Gastrocnemius medialis (tissue), 4 donors: ENCODE results near the gene UQCC2. TPM values are rescaled to one million over a fixed set of nuclear protein-coding genes. Genes with fewer than 3 reads are reported as not detected.

Experiments
- ATAC-seq, 2 donors: fragments of 150-250 bp; one replicate each; pipeline ENCODE4 v1.9.1; 2016
- DNase-seq, 2 donors: peaks; one replicate each; pipeline ENCODE4 v3.0.0-alpha.2; 2019
- H3K27ac ChIP-seq, 4 donors: fragments of 200-600 bp; sonication (generic); 1 replicate in 1 of 4; 2 replicates in 3 of 4; pipeline ENCODE4 v1.5.1; 2016 to 2018; ENCODE audit warnings: mild to moderate bottlenecking in 2 of 4, moderate library complexity in 1 of 4
- H3K27me3 ChIP-seq, 3 donors: fragments of 200-600 bp; sonication (generic) in 2 of 3; 1 replicate in 1 of 3; 2 replicates in 2 of 3; pipeline versions ENCODE4 v1.5.1 to v1.6.0; 2016 to 2019; ENCODE audit warnings: mild to moderate bottlenecking in 1 of 3, moderate library complexity in 1 of 3
- H3K36me3 ChIP-seq, 2 donors: fragments of 200-600 bp; sonication (generic) in 1 of 2; one replicate each; pipeline ENCODE4 v1.5.1; 2017 to 2018
- H3K4me1 ChIP-seq, 2 donors: fragments of 200-600 bp; sonication (generic) in 1 of 2; one replicate each; pipeline ENCODE4 v1.5.1; 2016 to 2017; ENCODE audit warnings: mild to moderate bottlenecking in 2 of 2
- H3K4me3 ChIP-seq, 4 donors: fragments of 200-600 bp; sonication (generic) in 3 of 4; 1 replicate in 1 of 4; 2 replicates in 3 of 4; pipeline ENCODE4 v1.5.1; 2016 to 2019; ENCODE audit warnings: mild to moderate bottlenecking in 2 of 4
- H3K9me3 ChIP-seq, 3 donors: fragments of 200-600 bp; sonication (generic) in 2 of 3; 1 replicate in 1 of 3; 2 replicates in 2 of 3; pipeline ENCODE4 v1.5.1; 2016 to 2019
- POLR2A ChIP-seq, 2 donors: fragments of 450-650 bp; IDR thresholded peaks; one replicate each; pipeline ENCODE4 v1.6.1; 2017; ENCODE audit warnings: antibody characterized with exemption in 2 of 2, mild to moderate bottlenecking in 2 of 2, moderate library complexity in 2 of 2
- in situ Hi-C, 4 donors: fragments of 200-750 bp; cut with MboI; loops; one replicate each; pipeline versions ENCODE4 v1.15.0 to v1.8.0; 2017; ENCODE audit warnings: low sequenced_read_pairs in 4 of 4
- intact Hi-C: fragments of 100-400 bp; cut with DNase I; formaldehyde crosslinking; loops from one replicate; pipeline ENCODE4 v1.15.1; 2023; ENCODE audit warnings: low total_unique reads
- total RNA-seq, 4 donors: library from RNA; depleted of rRNA; stranded (reverse); fragments of >200 nt; gene quantifications; one replicate each; pipeline versions ENCODE4 v1.1.0 to v1.2.3, GENCODE V29; 2016
- TF ChIP-seq, protein P1 (sequence below), 5 experiments: fragments of 450-650 bp in 3 of 5; fragments of 200-600 bp in 2 of 5; sonication (generic) in 2 of 5; IDR thresholded peaks in 4 of 5; conservative IDR thresholded peaks in 1 of 5; 1 replicate in 4 of 5; 2 replicates in 1 of 5; pipeline ENCODE4 v1.5.1; 2016 to 2019; ENCODE audit warnings: antibody characterized with exemption in 5 of 5, mild to moderate bottlenecking in 3 of 5, moderate library complexity in 3 of 5

UQCC2 gene
- total RNA-seq, 4 donors from 2014 or later, result 50.7 to 101 (median 63.5) TPM

DNA sequence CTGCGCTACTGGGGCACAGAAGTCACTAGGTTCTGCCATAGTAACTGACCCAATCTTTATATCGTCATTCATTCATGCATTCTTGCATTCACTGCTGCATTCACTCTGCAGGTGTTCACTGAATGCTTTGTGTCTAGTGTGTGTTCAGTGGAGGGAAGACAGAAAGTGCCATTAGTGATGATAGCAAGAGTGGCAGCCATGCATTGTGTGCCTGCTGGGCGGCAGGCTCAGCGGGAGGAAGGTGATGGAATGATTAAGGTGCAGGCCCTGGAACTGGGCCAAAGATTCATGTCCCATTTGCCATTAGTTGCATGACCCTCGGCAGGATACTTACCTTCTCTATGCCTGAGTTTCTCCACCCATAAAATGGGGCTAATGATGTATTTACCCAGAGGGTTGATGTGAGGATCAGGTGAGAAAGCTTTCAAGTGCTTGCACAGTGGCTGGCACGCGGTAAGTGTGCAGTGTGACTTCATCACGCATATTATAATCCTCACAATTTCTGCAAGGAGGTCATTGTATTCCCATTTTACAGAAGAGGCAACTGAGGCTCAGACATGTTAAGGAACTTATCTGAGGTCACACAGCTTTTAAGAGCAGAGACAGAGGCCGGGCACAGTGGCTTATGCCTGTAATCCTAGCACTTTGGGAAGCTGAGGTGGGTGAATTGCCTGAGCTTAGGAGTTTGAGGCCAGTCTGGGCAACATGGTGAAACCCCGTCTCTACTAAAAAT is 50.2 kb downstream of the UQCC2 start:
- ATAC-seq (no peak), DNase-seq (no peak)
- peaks cover 0 to 15% of the 10 kb centered on the region in 2 donors for H3K4me1 ChIP-seq
- no peaks in the 10 kb centered on the region for H3K9me3 ChIP-seq
- H3K27ac ChIP-seq, result no peak overlapping the region
- H3K4me3 ChIP-seq, result no peak overlapping the region
- in situ Hi-C loops, result no loop called here
- no peaks in the 10 kb centered on the region for H3K27me3 ChIP-seq
- TF ChIP-seq POLR2A (IDR thresholded peaks at IDR 0.05), result no peak
- TF ChIP-seq, protein P1, sequence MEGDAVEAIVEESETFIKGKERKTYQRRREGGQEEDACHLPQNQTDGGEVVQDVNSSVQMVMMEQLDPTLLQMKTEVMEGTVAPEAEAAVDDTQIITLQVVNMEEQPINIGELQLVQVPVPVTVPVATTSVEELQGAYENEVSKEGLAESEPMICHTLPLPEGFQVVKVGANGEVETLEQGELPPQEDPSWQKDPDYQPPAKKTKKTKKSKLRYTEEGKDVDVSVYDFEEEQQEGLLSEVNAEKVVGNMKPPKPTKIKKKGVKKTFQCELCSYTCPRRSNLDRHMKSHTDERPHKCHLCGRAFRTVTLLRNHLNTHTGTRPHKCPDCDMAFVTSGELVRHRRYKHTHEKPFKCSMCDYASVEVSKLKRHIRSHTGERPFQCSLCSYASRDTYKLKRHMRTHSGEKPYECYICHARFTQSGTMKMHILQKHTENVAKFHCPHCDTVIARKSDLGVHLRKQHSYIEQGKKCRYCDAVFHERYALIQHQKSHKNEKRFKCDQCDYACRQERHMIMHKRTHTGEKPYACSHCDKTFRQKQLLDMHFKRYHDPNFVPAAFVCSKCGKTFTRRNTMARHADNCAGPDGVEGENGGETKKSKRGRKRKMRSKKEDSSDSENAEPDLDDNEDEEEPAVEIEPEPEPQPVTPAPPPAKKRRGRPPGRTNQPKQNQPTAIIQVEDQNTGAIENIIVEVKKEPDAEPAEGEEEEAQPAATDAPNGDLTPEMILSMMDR (IDR thresholded peaks at IDR 0.05 in 4 of 5, conservative IDR thresholded peaks at IDR 0.05 in 1 of 5), result no peak
- H3K36me3 ChIP-seq, result peaks cover 0 to 4% of the 10 kb centered on the region in 2 donors
- intact Hi-C loops, result no loop called here

DNA sequence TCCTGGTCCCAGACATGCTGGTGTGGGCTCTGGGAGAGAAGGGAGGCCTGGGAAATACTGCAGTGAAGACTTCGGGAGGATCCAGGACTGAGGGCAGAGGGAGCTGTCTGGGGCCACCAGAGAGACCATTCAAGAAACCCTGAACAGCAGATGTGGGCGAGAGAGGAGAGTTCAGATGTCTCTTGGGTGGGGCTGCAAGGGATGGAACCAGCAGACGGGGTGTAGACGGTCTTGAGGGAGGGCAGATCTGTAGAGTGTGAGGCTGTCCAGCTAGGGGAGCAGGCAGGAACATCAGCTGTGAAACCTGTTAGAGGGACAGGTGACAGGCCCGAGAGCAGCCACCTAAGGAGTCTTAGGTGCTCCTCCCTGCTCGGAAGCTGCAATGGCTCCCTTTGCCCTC is 51.5 kb downstream of the UQCC2 start:
- in situ Hi-C loops, result no loop called here
- Histone ChIP-seq H3K27ac (no peak overlapping the region), H3K4me1 (peaks cover 0 to 15% of the 10 kb centered on the region in 2 donors), H3K9me3 (no peaks in the 10 kb centered on the region), H3K4me3 (no peak overlapping the region), H3K27me3 (no peaks in the 10 kb centered on the region), H3K36me3 (peaks cover 0 to 4% of the 10 kb centered on the region in 2 donors)
- intact Hi-C loops, result no loop called here
- no peak for ATAC-seq
- DNase-seq, result no peak
- no peak for TF ChIP-seq POLR2A (IDR thresholded peaks at IDR 0.05)
- TF ChIP-seq, protein P1 (IDR thresholded peaks at IDR 0.05 in 4 of 5, conservative IDR thresholded peaks at IDR 0.05 in 1 of 5), result no peak

DNA sequence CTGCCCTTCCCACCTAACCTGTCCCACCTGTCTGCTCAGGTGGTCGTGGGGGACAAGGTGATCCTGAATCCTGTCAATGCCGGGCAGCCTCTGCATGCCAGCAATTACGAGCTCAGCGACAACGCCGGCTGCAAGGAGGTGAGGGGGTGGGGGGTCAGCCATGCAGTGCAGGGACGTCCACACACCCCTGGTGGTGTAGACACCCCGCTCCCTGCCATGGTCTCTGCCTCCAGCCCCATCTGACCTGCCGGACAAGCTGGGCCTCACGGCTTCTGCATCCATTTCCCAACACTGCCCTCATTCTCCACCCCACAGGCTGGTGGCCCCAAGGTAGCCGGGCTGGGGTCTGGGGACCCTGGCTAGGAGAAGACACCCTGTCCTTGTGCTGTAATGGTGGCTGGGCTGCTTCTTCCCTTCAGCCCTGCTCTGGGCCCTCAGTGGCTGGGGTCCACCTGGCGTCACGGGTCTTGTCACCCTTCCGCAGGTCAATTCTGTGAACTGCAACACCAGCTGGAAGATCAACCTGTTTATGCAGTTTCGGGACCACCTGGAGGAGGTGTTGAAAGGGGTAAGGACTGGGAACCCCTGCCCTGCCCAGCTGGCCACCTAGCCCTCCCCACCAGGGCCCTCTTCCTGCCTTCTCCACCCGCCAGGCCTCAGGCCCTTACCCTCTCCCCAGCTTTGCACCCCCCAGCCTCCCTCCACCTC is 52.4 kb downstream of the UQCC2 start:
- Histone ChIP-seq H3K36me3 (peaks cover 0 to 4% of the 10 kb centered on the region in 2 donors), H3K4me3 (no peak overlapping the region), H3K27me3 (no peaks in the 10 kb centered on the region), H3K9me3 (no peaks in the 10 kb centered on the region), H3K27ac (no peak overlapping the region), H3K4me1 (peaks cover 0 to 7% of the 10 kb centered on the region in 2 donors)
- intact Hi-C loops, result no loop called here
- no peak for DNase-seq
- TF ChIP-seq, protein P1 (IDR thresholded peaks at IDR 0.05 in 4 of 5, conservative IDR thresholded peaks at IDR 0.05 in 1 of 5), result no peak
- no peak for TF ChIP-seq POLR2A (IDR thresholded peaks at IDR 0.05)
- no peak for ATAC-seq
- in situ Hi-C loops, result no loop called here

DNA sequence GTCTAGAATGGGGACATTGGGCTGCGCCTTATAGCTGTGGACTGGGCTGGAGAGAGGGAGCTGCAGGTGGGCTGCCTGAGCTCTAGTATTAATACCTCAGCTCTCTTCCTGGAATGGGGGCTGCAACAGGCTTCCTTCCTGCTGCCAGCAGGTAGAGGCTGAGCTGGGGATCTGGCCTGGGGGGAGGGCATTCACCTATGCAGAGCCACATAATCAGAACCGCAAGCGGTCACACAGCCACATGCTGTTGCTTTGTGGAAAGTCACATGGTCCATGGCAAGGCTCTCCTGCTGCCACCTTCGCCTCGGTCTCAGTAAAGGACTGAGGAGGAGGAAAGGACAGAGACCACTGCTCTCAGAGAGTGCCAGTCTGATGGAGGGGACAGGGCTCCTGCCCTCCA is 54.7 kb downstream of the UQCC2 start:
- no peak for TF ChIP-seq POLR2A (IDR thresholded peaks at IDR 0.05)
- DNase-seq (no peak), ATAC-seq (no peak)
- Histone ChIP-seq H3K27ac (no peak overlapping the region), H3K9me3 (no peaks in the 10 kb centered on the region), H3K27me3 (no peaks in the 10 kb centered on the region), H3K4me1 (no peaks in the 10 kb centered on the region), H3K36me3 (peaks cover 0 to 4% of the 10 kb centered on the region in 2 donors), H3K4me3 (no peak overlapping the region)
- in situ Hi-C loops (no loop called here), intact Hi-C loops (no loop called here)

DNA sequence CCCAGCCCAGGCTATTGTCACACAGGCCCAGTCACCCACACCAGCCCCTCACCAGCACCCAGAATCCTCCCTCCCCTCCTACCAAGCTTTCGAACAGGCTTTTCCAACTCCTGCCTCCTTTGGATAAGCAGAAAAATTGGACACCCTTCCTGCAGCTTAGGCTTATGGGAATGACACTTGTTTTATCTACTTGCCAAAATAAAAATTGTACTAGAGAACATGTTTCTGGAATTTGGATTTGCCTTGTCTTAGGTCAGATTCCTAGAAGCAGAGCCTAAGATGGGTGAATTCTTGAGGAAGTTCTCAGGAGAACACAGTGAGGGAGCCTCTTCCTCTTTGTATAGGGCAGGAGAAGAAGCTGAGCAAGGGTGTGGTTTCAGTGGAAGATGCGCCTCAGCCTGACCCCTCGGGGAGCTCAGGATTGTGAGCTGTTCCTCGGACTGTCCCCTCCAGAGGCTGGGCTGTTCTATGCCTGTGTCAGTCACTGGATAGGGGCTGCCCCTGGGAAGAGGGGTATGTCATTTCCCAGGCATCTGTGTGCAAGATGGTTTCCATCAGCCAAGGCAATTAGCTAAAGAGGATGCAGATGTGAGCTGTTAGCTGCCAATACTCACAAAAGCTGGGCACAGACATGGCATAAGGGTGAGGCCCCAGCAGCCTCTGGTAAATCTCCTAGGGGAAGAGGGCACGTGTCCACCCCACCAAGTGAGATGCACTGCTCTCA is 56.5 kb downstream of the UQCC2 start:
- Histone ChIP-seq H3K27ac (no peak overlapping the region), H3K36me3 (peaks cover 0 to 4% of the 10 kb centered on the region in 2 donors), H3K27me3 (no peaks in the 10 kb centered on the region), H3K9me3 (no peaks in the 10 kb centered on the region), H3K4me1 (no peaks in the 10 kb centered on the region), H3K4me3 (no peak overlapping the region)
- no peak for ATAC-seq
- TF ChIP-seq, protein P1 (IDR thresholded peaks at IDR 0.05 in 4 of 5, conservative IDR thresholded peaks at IDR 0.05 in 1 of 5), result no peak
- no peak for TF ChIP-seq POLR2A (IDR thresholded peaks at IDR 0.05)
- intact Hi-C loops, result no loop called here
- no peak for DNase-seq
- in situ Hi-C loops, result no loop called here
